OCI-LY7 (cell line): ENCODE measurements around the gene DENND2D.

Experiments used
- EZH2phosphoT487 ChIP-seq: fragments of 200-600 bp; sonication (generic); IDR thresholded peaks from 2 replicates; pipeline ENCODE4 v1.6.1; 2018; ENCODE audit warnings: low read depth, borderline replicate concordance, mild to moderate bottlenecking, mixed run types, antibody characterized with exemption, low read length, moderate library complexity, mixed read lengths
- TF ChIP-seq, protein P1 (sequence below): fragments of 200-600 bp; sonication (generic); conservative IDR thresholded peaks from 2 replicates; pipeline ENCODE4 v1.5.1; 2014; ENCODE audit warnings: mild to moderate bottlenecking, antibody characterized with exemption, low read length, moderate library complexity, mixed read lengths

DNA sequence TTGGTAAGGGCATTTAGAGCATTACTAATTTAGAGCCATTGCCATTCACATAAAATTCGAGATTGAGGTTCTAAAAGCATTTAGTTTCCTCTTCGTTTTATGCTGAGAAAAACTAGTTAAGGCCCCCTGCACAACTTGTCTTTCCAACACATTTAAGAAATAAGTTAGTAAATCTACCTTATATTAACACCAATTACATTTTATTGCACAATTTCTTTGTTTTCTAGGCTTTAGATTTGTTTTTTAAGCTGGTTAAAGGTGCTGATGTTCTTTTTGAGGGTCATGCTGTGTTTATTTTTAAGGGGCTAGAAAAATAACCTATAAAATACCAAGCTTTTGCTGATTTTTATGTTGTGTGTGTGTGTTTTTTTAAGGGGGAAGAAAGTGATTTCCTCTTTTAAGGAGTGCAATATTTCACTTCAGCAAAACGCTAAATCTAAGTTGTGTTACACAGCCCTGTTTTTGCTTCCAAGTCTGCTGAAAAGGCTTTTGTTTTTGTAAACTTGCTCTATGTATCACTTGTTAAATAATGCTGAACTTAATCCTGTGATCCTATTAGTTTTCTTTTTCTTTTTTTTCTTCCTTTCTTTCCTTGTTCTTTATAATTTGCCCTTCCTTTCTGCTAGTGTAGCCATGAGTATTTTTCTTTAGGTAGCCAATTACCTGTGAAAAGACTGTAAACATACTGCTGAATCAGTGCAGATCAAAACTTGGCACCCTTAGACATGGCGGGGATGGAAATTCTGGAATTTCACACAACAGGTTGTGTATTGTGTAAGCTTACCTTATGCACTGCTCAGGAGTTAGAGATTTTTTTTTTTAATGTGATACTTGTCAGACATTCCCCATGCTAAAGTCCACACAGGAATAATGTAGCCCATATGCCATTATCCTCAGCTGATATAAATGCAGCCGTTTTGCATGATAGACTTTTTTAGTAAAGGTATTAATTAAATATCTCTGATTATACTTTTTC is 58.9 kb downstream of the DENND2D start:
- TF ChIP-seq, protein P1, sequence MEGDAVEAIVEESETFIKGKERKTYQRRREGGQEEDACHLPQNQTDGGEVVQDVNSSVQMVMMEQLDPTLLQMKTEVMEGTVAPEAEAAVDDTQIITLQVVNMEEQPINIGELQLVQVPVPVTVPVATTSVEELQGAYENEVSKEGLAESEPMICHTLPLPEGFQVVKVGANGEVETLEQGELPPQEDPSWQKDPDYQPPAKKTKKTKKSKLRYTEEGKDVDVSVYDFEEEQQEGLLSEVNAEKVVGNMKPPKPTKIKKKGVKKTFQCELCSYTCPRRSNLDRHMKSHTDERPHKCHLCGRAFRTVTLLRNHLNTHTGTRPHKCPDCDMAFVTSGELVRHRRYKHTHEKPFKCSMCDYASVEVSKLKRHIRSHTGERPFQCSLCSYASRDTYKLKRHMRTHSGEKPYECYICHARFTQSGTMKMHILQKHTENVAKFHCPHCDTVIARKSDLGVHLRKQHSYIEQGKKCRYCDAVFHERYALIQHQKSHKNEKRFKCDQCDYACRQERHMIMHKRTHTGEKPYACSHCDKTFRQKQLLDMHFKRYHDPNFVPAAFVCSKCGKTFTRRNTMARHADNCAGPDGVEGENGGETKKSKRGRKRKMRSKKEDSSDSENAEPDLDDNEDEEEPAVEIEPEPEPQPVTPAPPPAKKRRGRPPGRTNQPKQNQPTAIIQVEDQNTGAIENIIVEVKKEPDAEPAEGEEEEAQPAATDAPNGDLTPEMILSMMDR: no peak
- TF ChIP-seq EZH2phosphoT487: no peak
